Measurements from ENCODE around the gene STAT5B. TPM values are rescaled to one million over a fixed set of nuclear protein-coding genes. Genes with fewer than 3 reads are reported as not detected.

The STAT5B gene
- total and polyA plus RNA-seq, 9 of the 15 experiments (the other 6 are each of a cell fraction or from before 2014, with no cell fraction given), result 20.8 to 176 (median 92.4) TPM

DNA sequence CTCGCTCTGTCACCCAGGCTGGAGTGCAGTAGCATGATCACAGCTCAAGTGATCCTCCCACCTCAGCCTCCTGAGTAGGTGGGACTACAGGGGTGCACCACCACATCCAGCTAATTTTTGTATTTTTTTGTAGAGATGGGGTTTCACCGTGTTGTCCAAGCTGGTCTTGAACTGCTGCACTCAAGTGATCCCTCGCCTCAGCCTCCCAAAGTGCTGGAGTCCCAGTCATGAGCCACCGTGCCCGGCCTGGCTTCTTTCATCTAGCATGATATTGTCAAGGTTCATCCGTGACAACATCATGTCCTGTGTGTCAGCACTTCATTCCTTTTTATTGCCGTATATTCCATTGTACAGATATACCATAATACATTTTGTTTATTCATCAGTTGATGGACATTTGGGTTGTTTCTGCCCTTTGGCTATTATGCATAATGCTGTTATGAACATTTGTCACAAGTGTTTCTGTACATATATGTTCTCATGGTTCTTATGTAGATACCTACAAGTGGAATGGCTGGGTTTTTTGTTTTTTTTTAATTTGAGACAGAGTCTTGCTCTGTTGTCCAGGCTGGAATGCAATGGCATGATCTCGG is 78.5 kb downstream of the STAT5B start:
- 73% methylated on average over 8 of the region's 8 CpGs for WGBS (ENCODE audit: insufficient coverage, low coverage, missing lambda C conversion rate)
- Histone ChIP-seq H3K36me3 (ENCODE audit: control insufficient read depth, insufficient read depth, low read length) (peaks cover 40% of the 10 kb centered on the region; the same call in 2 of the 3 replicates), H4K20me1 (replicated peaks; ENCODE audit: control insufficient read depth, insufficient read depth, low read length) (no peaks in the 10 kb centered on the region), H3K9ac (ENCODE audit: insufficient read depth in 1 of 2, low read depth in 2 of 2, low read length in 2 of 2) (no peak overlapping the region), H3K27me3 (ENCODE audit: control insufficient read depth in 2 of 2, insufficient read depth in 2 of 2, low read length in 2 of 2) (no peaks in the 10 kb centered on the region), H3K4me3 (no peak overlapping the region), H3K79me2 (ENCODE audit: control insufficient read depth, insufficient read depth, low read length) (peaks cover 11% of the 10 kb centered on the region; the same call in 2 of the 3 replicates), H3K9me1 (ENCODE audit: control insufficient read depth, insufficient read depth, low read length) (no peaks in the 10 kb centered on the region), H3K27ac (ENCODE audit: extremely low read depth, low read depth, low read length) (no peak overlapping the region), H3K9me3 (replicated peaks; ENCODE audit: control insufficient read depth, insufficient read depth, low read depth, low read length) (no peaks in the 10 kb centered on the region), H3K4me2 (ENCODE audit: insufficient read depth, low read length) (no peak overlapping the region), H2AFZ (ENCODE audit: low read depth, low read length) (no peak overlapping the region), H3K4me1 (replicated peaks in 1 of 2; ENCODE audit: control insufficient read depth in 2 of 2, insufficient read depth in 2 of 2, low read length in 2 of 2) (peaks cover 21 to 23% of the 10 kb centered on the region in 2 experiments; a peak in 4 of 5 replicates)
- FAIRE-seq, result no peak
- DNase-seq (ENCODE audit: extremely low read depth in 1 of 4, low spot score in 3 of 4), result no peak
- ATAC-seq, result no peak
- BruUV-seq (replicated peaks), result no TSS peak
- in situ Hi-C loops (cut with MboI), result no loop called here
- ChIA-PET CTCF (ENCODE audit: low intra/inter-chr PET ratio) (no interaction called here), POLR2A (interaction anchor here (0.6 to 1.2 kb wide), 5 partner anchors 9 to 180 kb away, joined by 3 to 5 read pairs (median 4); partner anchors contain the start of gene DNAJC7)
- intact Hi-C loops (cut with micrococcal nuclease), result no loop called here
- no peak for TF ChIP-seq ZFPM2 (CRISPR knock-in tag; IDR thresholded peaks at IDR 0.05)
- TF ChIP-seq BCOR (IDR thresholded peaks at IDR 0.05), result 0 out of 2 replicates have a peak, but pooled peaks have one; percentile 12
- no peak for TF ChIP-seq ILK (tag; IDR thresholded peaks at IDR 0.05; ENCODE audit: borderline replicate concordance, low read depth)
- TF ChIP-seq POLR2A (conservative IDR thresholded peaks at IDR 0.05), result peak; percentile 56

Data from K562 (cell line).